Stomach (tissue), 9 donors: ENCODE results near the gene YAF2. TPM values are rescaled to one million over a fixed set of nuclear protein-coding genes. Genes with fewer than 3 reads are reported as not detected.

Experiments used
- DNase-seq, 2 donors: peaks; one replicate each; pipeline versions ENCODE4 v3.0.0 to v3.0.0-alpha.2; 2013 to 2019
- H3K27ac ChIP-seq, 5 donors: fragments of 200-600 bp in 4 of 5; sonication (generic) in 4 of 5; one replicate each; pipeline ENCODE4 v1.5.1; 2013 to 2019; ENCODE audit warnings: mild to moderate bottlenecking in 1 of 5, moderate library complexity in 1 of 5
- H3K27me3 ChIP-seq, 3 donors: fragments of 200-600 bp; sonication (generic); one replicate each; pipeline ENCODE4 v1.5.1; 2017 to 2019; ENCODE audit warnings: mixed run types in 1 of 3
- H3K36me3 ChIP-seq, 4 donors: fragments of 200-600 bp; sonication (generic); 1 replicate in 3 of 4; 2 replicates in 1 of 4; pipeline ENCODE4 v1.5.1; 2016 to 2019
- H3K4me1 ChIP-seq, 4 donors: fragments of 200-600 bp; sonication (generic); one replicate each; pipeline ENCODE4 v1.5.1; 2016 to 2019
- H3K4me3 ChIP-seq, 4 donors: fragments of 200-600 bp; sonication (generic) in 3 of 4; one replicate each; pipeline ENCODE4 v1.5.1; 2016 to 2019; ENCODE audit warnings: mild to moderate bottlenecking in 1 of 4
- H3K9me3 ChIP-seq, 4 donors: fragments of 200-600 bp; sonication (generic); one replicate each; pipeline ENCODE4 v1.5.1; 2016 to 2019
- CTCF ChIP-seq, 7 experiments: fragments of 450-650 bp in 4 of 7; fragments of 200-600 bp in 3 of 7; sonication (generic) in 3 of 7; IDR thresholded peaks; one replicate each; pipeline ENCODE4 v1.5.1; 2016 to 2019; ENCODE audit warnings: antibody characterized with exemption in 7 of 7, control low read depth in 2 of 7, mild to moderate bottlenecking in 1 of 7
- EP300 ChIP-seq: sonication (generic); formaldehyde crosslinking; IDR thresholded peaks from one replicate; pipeline ENCODE4 v1.6.1; 2017; ENCODE audit warnings: antibody characterized with exemption
- POLR2A ChIP-seq, 4 donors: fragments of 450-650 bp; IDR thresholded peaks; one replicate each; pipeline ENCODE4 v1.6.1; 2016; ENCODE audit warnings: antibody characterized with exemption in 4 of 4, control low read depth in 2 of 4, mild to moderate bottlenecking in 1 of 4, moderate library complexity in 1 of 4
- POLR2AphosphoS5 ChIP-seq, 3 donors: sonication (generic); formaldehyde crosslinking; IDR thresholded peaks; one replicate each; pipeline ENCODE4 v1.6.1; 2016; ENCODE audit warnings: antibody characterized with exemption in 3 of 3
- WGBS, 5 donors: extraction: QIAGEN DNeasy Blood & Tissue Kit in 3 of 5; methylation state at CpG; one replicate each; pipeline versions ENCODE4 v1.1.5 to v1.1.7; 2013 to 2018; 5-methylcytosine and 5-hydroxymethylcytosine counted together
- intact Hi-C: fragments of 100-400 bp; cut with DNase I; formaldehyde crosslinking; loops from one replicate; pipeline ENCODE4 v1.15.1; 2023; ENCODE audit warnings: low total_unique reads
- polyA plus RNA-seq, 3 donors: library from polyadenylated mRNA; stranded (reverse); fragments of 200-250 nt; gene quantifications; one replicate each; pipeline ENCODE4 v1.2.3, GENCODE V29; 2013
- total RNA-seq, 5 donors: library from RNA; depleted of rRNA; stranded (reverse); fragments of >200 nt; gene quantifications; one replicate each; pipeline versions ENCODE4 v1.1.0 to v1.2.3, GENCODE V29; 2014 to 2016
- donor health status: healthy with polysubstance abuse.
- donor health status: Bipolar disorder and iron deficiency.
- donor health status: healthy.

Gene YAF2
- total and polyA plus RNA-seq, 8 donors, result 8.7 to 91.0 (median 36.6) TPM

DNA sequence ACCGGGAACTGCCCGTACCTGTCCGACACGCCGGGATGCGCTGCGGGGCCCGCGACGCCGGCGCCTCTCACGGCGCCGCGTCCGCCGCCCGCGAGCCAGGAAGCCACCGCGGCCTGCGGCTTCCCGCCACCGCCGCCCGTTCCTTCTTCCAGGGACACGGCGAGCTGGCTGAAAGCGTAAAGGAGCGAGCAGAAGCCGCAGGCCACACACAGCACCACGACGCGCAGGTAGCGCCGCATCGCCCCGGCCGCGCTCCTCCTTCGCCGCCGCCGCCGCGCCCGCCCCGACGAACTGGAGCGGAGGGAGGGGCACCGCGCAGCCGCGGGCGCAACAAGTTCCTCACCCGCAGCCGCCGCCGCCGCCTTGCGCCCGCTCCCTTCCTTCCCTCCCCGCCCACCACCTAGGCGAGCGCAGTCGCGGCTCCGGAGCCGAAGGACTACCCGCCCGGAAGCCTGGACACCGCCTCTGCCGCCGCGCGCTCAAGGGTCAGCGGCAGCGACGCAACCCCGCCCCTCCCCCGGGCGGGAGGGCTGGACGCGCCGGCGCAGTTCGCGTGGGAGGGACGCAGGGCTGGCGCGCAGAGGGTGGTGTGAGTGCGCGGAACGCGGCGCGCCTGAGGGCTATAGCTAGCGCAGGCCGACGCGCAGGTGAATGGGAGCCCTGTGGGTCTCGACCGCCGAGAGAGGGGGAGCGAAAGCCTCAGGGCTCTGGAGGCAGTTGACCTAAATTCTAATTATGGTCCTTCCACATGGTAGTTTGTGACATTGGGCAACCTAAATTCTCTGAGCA lies 93.4 kb downstream of the YAF2 start, which contains the start of gene GXYLT1:
Gene GXYLT1 (minus strand): TSS at position 467 of the 789 bp plus-strand sequence. CDS start 228 bp downstream, at position 239.
- intact Hi-C loops, result loop anchor here (5.0 kb wide), 1 partner anchor 93 kb away; the partner anchor contains the start of gene YAF2
- H3K4me3 ChIP-seq, result peak within 1 kb of the TSS; percentile 70 to 87 (median 84)
- WGBS, 5 donors, result 0 to 4% (median 1%) methylated on average over 32 to 104 of the region's 106 CpGs

DNA sequence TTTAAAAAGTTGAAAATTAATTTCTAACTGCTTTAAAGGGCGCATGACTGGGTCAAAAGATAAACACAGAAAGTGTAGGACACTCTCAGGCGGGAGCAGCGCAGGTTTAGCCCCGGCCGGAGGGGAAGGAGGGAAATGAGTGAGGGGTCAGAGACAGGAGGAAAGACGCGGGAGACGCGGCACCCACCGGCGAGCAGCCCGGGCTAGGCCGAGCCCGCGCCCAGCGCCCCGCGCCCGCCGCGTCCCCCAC lies 94.0 kb downstream of the YAF2 start:
- peak overlapping the region; percentile 85 to 98 (median 92) for H3K27ac ChIP-seq
- intact Hi-C loops, result no loop called here
- H3K27me3 ChIP-seq, result no peaks in the 10 kb centered on the region
- TF ChIP-seq POLR2AphosphoS5 (IDR thresholded peaks at IDR 0.05) (no peak), EP300 (no peak), POLR2A (IDR thresholded peaks at IDR 0.05) (no peak), CTCF (IDR thresholded peaks at IDR 0.05) (no peak)
- H3K36me3 ChIP-seq, result no peaks in the 10 kb centered on the region
- no peak for DNase-seq
- H3K9me3 ChIP-seq, result no peaks in the 10 kb centered on the region
- peak overlapping the region; percentile 70 to 87 (median 84) for H3K4me3 ChIP-seq
- 0 to 1% (median 1%) methylated on average over 14 to 21 of the region's 21 CpGs for WGBS, 5 donors
- peaks cover 8 to 43% (median 30%) of the 10 kb centered on the region in 4 donors for H3K4me1 ChIP-seq

More for the DNA sequence above, 93.4 kb downstream of the YAF2 start, which contains the start of gene GXYLT1:
- Histone ChIP-seq H3K27ac (peak within 1 kb of the TSS; percentile 85 to 98 (median 92)), H3K4me1 (peaks cover 8 to 43% (median 30%) of the 10 kb centered on the region in 4 donors), H3K36me3 (no peaks in the 10 kb centered on the region), H3K27me3 (no peaks in the 10 kb centered on the region), H3K9me3 (no peaks in the 10 kb centered on the region)
- TF ChIP-seq CTCF (IDR thresholded peaks at IDR 0.05) (no peak), POLR2AphosphoS5 (IDR thresholded peaks at IDR 0.05) (peak; percentile 74 to 94 (median 89))
- peak; percentile 94 to 98 for DNase-seq

DNA sequence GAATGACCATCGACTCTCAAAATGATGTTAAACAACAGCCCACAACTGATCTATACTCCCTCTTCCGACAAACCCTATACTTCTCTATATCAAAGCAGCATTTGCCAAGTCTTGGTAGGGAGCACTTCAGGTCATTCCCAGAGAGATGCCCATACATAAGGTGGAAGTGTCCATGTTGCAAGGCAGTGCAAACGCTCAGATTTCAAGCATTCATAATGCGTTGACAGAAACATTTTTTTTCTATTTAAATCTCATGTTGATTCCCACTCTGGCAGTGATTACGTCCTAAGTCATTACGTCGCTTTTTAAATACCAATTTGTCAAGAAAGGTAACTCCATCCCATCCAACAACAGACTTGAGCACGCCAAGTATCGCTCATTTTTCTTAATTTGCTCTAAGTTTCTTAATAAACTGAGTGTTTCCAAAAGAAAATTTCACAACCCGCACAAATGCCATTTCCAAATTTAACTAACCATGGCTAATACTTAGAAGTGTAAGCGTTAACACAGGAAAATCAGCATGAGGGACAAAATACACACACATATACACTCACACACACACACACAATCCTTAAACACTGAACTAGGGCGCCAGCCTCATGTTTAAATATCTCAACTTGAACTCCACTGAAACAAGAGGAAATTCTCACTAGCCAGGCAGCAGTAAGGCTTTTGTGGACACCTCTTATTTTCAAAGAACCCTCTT lies 94.4 kb downstream of the YAF2 start:
- Histone ChIP-seq H3K4me1 (peaks cover 8 to 43% (median 30%) of the 10 kb centered on the region in 4 donors), H3K4me3 (peak overlapping the region; percentile 70 to 87 (median 84)), H3K27ac (peak overlapping the region; percentile 16 to 95 (median 90)), H3K27me3 (no peaks in the 10 kb centered on the region), H3K9me3 (no peaks in the 10 kb centered on the region), H3K36me3 (no peaks in the 10 kb centered on the region)
- DNase-seq, result peak in 1 of 2 donors; percentile 62
- intact Hi-C loops, result no loop called here
- WGBS, 5 donors, result 5 to 17% (median 11%) methylated on average over 12 of the region's 12 CpGs
- TF ChIP-seq EP300, result no peak

DNA sequence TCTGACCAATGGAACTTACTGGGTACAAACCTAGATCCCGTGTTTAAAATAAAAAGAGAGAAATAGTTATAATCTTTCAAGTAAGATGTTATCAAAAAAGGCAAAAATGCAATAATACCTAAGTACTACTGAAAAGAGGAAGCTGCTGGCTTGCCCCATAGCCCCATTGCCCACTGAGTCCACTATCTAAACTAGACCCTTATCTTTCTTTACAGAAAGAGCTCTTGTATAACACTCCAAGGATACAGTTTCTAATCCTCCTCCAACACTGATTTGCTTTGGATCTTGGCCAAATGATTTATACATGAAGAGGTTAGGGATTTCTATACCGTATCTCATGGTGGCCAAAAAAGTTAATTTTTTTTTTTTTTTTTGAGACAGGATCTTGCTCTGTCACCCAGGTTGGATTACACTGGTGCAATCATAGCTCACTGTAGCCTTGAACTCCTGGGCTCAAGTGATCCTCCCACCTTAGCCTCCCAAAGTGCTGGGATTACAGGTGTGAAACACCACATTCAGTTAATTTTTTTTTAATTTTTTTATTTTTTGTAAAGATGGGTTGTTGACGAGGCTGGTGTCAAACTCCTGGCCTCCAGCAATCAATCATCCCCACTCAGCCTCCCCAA lies 96.0 kb downstream of the YAF2 start:
- no peak for DNase-seq
- TF ChIP-seq POLR2A (IDR thresholded peaks at IDR 0.05), result no peak
- TF ChIP-seq CTCF (IDR thresholded peaks at IDR 0.05), result no peak
- TF ChIP-seq EP300, result no peak
- TF ChIP-seq POLR2AphosphoS5 (IDR thresholded peaks at IDR 0.05), result no peak
- H3K36me3 ChIP-seq, result no peaks in the 10 kb centered on the region
- no peak overlapping the region for H3K27ac ChIP-seq
- no peaks in the 10 kb centered on the region for H3K9me3 ChIP-seq
- WGBS, 5 donors, result 59 to 86% (median 73%) methylated on average over 3 of the region's 3 CpGs
- H3K4me3 ChIP-seq, result no peak overlapping the region
- peaks cover 8 to 43% (median 30%) of the 10 kb centered on the region in 4 donors for H3K4me1 ChIP-seq
- intact Hi-C loops, result no loop called here
- no peaks in the 10 kb centered on the region for H3K27me3 ChIP-seq
